SU-DHL-6 (cell line): ENCODE data around the gene SLC45A1.

Source experiments
- CTCF ChIP-seq: fragments of 200-600 bp; sonication (generic); IDR thresholded peaks from one replicate; pipeline ENCODE4 v1.5.1; 2017; ENCODE audit warnings: antibody characterized with exemption, mild to moderate bottlenecking, low read length, moderate library complexity; ENCODE audit not compliant: insufficient read depth, poor library complexity, severe bottlenecking
- EZH2phosphoT487 ChIP-seq: fragments of 200-600 bp; sonication (generic), shearing (Covaris generic); conservative IDR thresholded peaks from 2 replicates; pipeline ENCODE4 v1.6.1; 2018; ENCODE audit warnings: mild to moderate bottlenecking, antibody characterized with exemption, low read length, moderate library complexity, mixed read lengths

DNA sequence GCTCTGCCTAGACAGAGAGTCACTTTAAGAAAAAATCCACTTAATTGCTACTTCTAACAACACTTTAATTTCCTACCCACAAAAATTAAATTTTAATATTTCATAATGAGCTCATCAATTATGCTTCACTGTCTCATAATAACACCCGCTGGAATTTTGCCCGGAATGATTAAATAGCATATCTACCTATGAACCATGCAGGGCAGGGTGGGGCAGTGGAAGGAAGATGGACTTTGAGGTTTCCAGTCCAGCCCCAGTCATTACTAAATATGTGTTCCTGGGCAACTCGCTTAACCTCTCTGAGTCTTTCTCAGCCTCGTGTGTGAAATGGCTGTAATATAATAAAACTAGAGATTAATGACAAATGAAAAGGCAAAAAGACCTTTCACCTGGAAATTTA lies 32.8 kb upstream of the SLC45A1 start:
- no peak for TF ChIP-seq CTCF
- no peak for TF ChIP-seq EZH2phosphoT487
